GM18873 (cell line): Measurements from ENCODE around the gene HMOX2.

ENCODE experiments used
- ATAC-seq: cut with Tn5 transposase; IDR thresholded peaks from one replicate; pipeline ENCODE4 v1.9.1; 2021; ENCODE audit warnings: mild to moderate bottlenecking, moderate library complexity, moderate number of reproducible peaks; ENCODE audit not compliant: unreplicated experiment, low FRiP score

HMOX2 gene

DNA sequence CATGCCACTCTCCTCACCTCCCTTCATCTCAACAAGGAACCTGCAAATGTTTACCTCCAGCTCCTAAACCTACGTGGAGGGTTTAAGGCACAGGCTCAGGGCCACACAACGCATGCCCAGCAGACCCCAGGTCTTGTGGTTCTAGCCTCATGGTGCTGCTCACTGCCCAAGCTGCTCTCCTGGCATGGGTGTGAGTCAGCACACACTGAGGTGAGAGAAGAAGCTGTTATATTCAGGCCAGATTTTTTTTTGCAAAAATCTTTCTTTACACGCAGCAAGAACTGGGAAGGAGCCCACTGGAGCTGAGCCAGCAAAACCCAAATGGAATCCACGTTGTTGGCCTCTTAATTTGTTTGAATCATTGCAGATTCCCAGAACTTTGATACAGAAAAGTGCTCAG lies 74.4 kb downstream of the HMOX2 start:
- no peak for ATAC-seq

DNA sequence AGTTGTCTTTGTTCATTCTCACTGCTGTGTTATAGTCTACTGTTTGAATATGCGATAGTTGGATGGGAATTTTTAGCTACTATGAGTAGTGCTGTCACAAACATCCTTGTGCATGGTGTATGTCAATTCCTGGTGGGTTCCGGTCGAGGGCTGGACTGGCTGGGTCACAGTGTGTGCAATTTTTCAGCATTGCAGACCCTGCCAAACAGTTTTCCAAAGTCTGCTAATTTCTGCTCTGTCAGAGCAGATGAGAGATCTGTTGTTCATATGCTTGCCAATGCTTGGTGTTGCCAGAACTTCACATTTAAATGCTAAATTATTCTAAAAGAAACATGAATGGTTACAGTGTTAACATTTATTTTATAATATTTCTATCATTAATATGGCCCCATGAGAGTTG lies 76.3 kb downstream of the HMOX2 start:
- ATAC-seq: no peak

DNA sequence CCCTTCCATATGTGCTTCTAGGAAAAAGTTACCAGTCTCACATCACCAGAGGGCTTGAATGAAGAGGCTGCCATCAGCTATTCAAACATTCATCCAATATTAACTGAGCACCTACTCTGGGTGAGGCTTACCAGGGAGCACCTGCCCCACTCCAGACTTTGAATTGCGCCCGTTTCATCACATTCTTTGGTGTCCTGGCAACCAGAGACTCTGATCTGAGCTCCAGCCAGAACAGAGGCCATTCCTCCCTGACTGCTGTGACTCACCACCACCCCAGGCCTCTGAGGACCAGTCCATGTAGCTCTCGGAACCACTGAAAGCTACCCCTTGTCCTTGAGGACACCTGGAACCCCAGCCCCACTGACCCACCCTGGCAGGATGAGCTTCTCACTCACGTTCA lies 79.9 kb downstream of the HMOX2 start, which contains the start of gene C16orf96:
TSS of gene C16orf96 (plus strand) at position 229 of the 400 bp plus-strand sequence. CDS start at position 379, 150 bp downstream.
- ATAC-seq: no peak

DNA sequence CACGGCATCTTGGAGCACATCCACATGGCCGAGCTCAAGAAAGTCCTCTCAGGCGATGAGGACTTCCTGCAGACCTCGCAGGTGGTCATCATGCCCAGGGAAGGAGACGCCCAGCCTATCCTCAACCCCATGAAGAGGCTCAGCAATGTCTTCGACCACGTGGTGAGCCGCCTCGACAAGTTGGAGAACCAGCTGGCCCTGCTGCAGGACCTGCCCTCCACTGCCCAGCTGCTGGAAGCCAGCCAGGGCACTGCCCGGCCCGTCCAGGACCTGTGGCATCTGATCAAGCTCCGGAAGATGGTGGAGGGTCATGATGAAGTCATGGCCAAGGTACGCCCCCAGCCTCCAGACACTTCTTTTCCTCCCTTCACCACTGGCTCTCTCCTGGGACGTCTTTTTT lies 80.4 kb downstream of the HMOX2 start:
- ATAC-seq: no peak

DNA sequence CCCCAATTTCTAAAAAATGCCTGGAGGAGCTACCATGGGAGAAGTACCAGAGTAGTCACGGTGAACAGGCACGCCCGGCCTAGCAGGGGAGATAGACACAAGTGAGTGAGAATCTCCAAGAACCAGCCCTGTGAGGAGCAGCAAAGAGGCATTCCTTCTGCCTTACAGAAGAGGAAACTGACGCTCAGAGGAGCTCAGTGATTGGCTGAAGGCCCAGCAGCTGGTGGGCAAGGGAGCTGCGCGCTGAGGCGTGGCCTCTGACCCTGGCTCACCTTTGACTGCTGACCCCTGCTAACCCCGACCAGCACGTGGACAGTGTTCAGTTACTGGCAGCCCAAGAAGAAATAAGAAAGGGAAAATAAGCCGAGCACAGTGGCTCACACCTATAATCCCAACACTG lies 81.8 kb downstream of the HMOX2 start:
- no peak for ATAC-seq
